Loucy (cell line): ENCODE measurements around the gene SLC22A1.

ENCODE experiments used
- CTCF ChIP-seq: fragments of 200-600 bp; sonication (generic); conservative IDR thresholded peaks from 2 replicates; pipeline ENCODE4 v1.5.1; 2014; ENCODE audit warnings: mild to moderate bottlenecking, antibody characterized with exemption, low read length
- EZH2phosphoT487 ChIP-seq: fragments of 200-600 bp; IDR thresholded peaks from 2 replicates; pipeline ENCODE4 v1.6.1; 2018; ENCODE audit warnings: antibody characterized with exemption, mild to moderate bottlenecking, moderate library complexity, borderline replicate concordance

GRCh38 chr6:160203522-160203921, 81.9 kb downstream of the SLC22A1 start:
- TF ChIP-seq CTCF (no peak), EZH2phosphoT487 (no peak)
